HG03520 (cell line): ENCODE measurements around the gene ALAS1.
A peak's percentile ranks its signal among the peaks of the same experiment; 100 is the strongest.

Experiments used
- ATAC-seq: cut with Tn5 transposase; IDR thresholded peaks from one replicate; pipeline ENCODE4 v1.9.1; 2021; ENCODE audit warnings: mild to moderate bottlenecking, moderate library complexity; ENCODE audit not compliant: unreplicated experiment

Gene ALAS1

GRCh38 chr3:52248816-52249547 lies 51.0 kb downstream of the ALAS1 start:
- ATAC-seq: no peak

GRCh38 chr3:52249683-52250082 lies 51.7 kb downstream of the ALAS1 start:
- no peak for ATAC-seq

- no peak for ATAC-seq
Measured at GRCh38 chr3:52250122-52250521, 52.2 kb downstream of the ALAS1 start.

GRCh38 chr3:52253314-52254304 lies 55.6 kb downstream of the ALAS1 start:
- peak; percentile 83 for ATAC-seq

- no peak for ATAC-seq
Measured at GRCh38 chr3:52254608-52255007, 56.6 kb downstream of the ALAS1 start.

- ATAC-seq: no peak
Measured at GRCh38 chr3:52256159-52256558, 58.2 kb downstream of the ALAS1 start.

- no peak for ATAC-seq
Measured at GRCh38 chr3:52256622-52257021, 58.7 kb downstream of the ALAS1 start.

- no peak for ATAC-seq
Measured at GRCh38 chr3:52257911-52258310, 60.0 kb downstream of the ALAS1 start.

GRCh38 chr3:52259035-52259434 lies 61.1 kb downstream of the ALAS1 start:
- no peak for ATAC-seq

GRCh38 chr3:52259448-52259847 lies 61.5 kb downstream of the ALAS1 start:
- ATAC-seq: no peak

GRCh38 chr3:52262447-52262846 lies 64.5 kb downstream of the ALAS1 start:
- no peak for ATAC-seq
